Mucosa of stomach (tissue), 1 donor: Measurements from ENCODE around the gene HSPB2.
"Not testable (repeated sequence)": the region's sequence is repeated elsewhere in the genome, so short reads cannot be mapped to it uniquely, and the experiment has no call there.

Experiments used
- H3K27me3 ChIP-seq: one replicate; pipeline ENCODE4 v1.7.0; 2013; ENCODE audit warnings: mild to moderate bottlenecking, low read length; ENCODE audit not compliant: control insufficient read depth, insufficient read depth
- H3K36me3 ChIP-seq: one replicate; pipeline ENCODE4 v1.7.0; 2013; ENCODE audit warnings: low read length; ENCODE audit not compliant: control insufficient read depth, insufficient read depth
- H3K4me1 ChIP-seq: one replicate; pipeline ENCODE4 v1.7.0; 2013; ENCODE audit warnings: mild to moderate bottlenecking, low read length; ENCODE audit not compliant: control insufficient read depth, insufficient read depth
- H3K4me3 ChIP-seq: one replicate; pipeline ENCODE4 v1.7.0; 2013; ENCODE audit warnings: low read length
- H3K9ac ChIP-seq: one replicate; pipeline ENCODE4 v1.7.0; 2013; ENCODE audit warnings: mild to moderate bottlenecking, low read length, moderate library complexity
- H3K9me3 ChIP-seq: one replicate; pipeline ENCODE4 v1.7.0; 2013; ENCODE audit warnings: mild to moderate bottlenecking, low read length, moderate library complexity; ENCODE audit not compliant: control insufficient read depth
- donor health status: Pancreatic carcinoma.

The HSPB2 gene

DNA sequence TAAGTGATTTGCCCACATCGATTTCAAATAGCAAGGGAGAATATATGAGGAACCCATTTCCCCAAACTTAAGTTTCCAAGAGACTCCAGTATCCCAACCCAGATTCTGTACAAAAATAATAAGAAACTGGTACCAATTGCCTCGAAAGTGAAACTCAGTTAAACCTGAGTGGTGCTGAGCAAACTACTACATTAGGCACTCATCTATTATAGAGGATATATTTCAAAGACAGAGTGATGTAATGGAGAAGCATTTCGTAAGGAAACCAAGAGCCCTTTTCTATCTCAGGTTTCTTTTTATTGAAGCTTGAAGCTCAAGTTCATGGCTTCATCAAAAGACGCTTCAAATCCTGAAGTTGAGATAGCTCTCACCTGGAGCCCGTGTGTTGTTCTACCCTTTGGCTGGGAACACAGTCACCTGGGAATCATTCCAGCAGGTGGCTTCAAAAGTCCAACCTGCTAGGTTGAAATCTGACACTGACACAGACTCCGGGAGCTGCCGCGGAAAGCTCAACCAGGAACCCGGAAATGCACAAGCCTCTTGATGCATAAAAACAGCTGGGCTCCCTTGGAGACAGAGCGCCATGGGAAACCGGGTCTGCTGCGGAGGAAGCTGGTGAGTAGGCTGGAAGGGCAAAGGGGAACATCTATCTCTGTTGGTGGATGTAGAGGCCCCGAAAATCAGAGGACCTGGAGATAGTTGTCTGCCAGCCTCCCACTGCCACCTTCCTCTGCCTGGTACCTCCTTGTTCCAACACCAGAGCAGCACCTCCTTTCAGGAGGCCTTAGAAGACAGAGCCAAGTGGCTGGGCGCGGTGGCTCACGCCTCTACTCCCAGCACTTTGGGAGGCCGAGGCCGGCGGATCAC, 6.1 kb downstream of the HSPB2 start, which contains the start of gene C11orf52:
TSS of gene C11orf52 (plus strand) at position 524 of the 867 bp plus-strand sequence. CDS start at position 584, 60 bp downstream.
- peaks cover 16% of the 10 kb centered on the region for H3K4me1 ChIP-seq
- no peaks in the 10 kb centered on the region for H3K36me3 ChIP-seq
- H3K27me3 ChIP-seq: no peaks in the 10 kb centered on the region
- H3K9me3 ChIP-seq: no peaks in the 10 kb centered on the region
- H3K9ac ChIP-seq: peak within 1 kb of the TSS; percentile 63
- H3K4me3 ChIP-seq: peak within 1 kb of the TSS; percentile 1

DNA sequence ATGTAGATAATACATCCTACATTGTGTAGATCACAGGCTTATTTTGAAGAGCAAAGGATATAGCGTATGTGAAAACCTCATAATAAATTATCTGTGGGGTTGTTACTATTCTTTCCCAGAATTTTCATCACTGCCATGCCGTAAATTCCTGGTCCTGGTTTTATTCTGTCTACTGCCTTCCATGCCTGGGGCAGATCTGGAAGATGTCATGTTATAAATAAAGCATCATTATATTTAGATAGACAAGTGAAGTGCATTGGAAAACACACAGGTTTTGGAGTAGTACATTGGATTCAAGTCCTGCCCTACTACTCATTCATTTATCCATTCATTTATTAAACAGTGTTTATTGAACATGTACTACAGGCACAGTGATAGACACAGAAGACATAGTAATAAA, 8.4 kb downstream of the HSPB2 start:
- no peak overlapping the region for H3K4me3 ChIP-seq
- H3K4me1 ChIP-seq: peaks cover 32% of the 10 kb centered on the region
- no peaks in the 10 kb centered on the region for H3K27me3 ChIP-seq

DNA sequence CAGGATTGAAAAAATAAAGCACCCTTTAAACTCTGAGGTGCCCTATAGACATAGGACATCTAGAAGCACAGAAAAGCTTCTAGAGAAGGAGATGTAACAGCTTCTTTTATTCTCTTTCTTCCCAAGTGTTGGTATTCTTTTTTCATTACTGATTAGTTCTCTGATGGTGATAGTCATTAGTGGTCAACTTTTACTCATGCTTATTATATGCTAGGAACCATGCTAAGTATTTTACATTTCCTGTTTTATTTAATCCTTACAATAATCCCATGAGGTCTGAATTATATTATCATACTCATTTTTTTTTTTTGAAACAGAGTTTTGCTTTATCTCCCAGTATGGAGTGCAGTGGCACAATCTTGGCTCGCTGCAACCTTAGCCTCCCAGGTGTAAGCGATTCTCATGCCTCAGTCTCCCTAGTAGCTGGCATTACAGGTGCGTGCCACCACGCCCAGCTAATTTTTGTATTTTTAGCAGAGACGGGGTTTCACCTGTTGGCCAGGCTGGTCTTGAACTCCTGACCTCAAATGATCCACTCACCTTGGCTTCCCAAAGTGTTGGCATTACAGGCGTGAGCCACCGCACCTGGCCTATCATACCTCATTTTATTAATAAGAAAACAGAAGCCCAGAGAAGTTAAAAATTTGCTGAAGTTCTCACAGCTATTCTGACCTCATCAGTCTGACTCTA, 9.2 kb downstream of the HSPB2 start:
- peaks cover 40% of the 10 kb centered on the region for H3K4me1 ChIP-seq

More for the DNA sequence above, 8.4 kb downstream of the HSPB2 start:
- Histone ChIP-seq H3K9me3 (no peaks in the 10 kb centered on the region), H3K36me3 (no peaks in the 10 kb centered on the region), H3K9ac (no peak overlapping the region)

DNA sequence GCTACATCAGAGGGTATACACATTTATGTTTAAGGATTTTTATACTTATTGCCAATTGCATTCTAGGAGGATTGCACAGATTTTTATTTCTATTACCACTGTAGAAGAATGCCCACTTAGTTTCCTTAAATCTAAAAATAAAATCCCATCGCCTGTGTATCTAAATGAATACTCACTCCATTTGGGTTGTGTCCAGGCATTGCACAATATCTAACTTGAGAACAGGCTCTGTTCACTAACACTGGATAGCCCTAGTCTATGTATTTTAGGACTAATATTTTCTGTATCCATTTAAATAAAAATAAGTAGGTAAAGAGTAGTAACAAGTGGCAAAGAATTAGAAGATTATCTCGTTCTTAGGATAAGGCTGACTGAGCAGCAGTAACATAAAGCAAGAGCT, 10.3 kb downstream of the HSPB2 start:
- H3K27me3 ChIP-seq: no peaks in the 10 kb centered on the region
- H3K4me3 ChIP-seq: no peak overlapping the region
- H3K36me3 ChIP-seq: no peaks in the 10 kb centered on the region
- peak overlapping the region; percentile 22 for H3K9ac ChIP-seq
- H3K4me1 ChIP-seq: peaks cover 46% of the 10 kb centered on the region
- no peaks in the 10 kb centered on the region for H3K9me3 ChIP-seq

More for the DNA sequence above, 9.2 kb downstream of the HSPB2 start:
- no peaks in the 10 kb centered on the region for H3K9me3 ChIP-seq
- H3K27me3 ChIP-seq: no peaks in the 10 kb centered on the region
- H3K36me3 ChIP-seq: no peaks in the 10 kb centered on the region
- H3K4me3 ChIP-seq: no peak overlapping the region
- no peak overlapping the region for H3K9ac ChIP-seq

- no peaks in the 10 kb centered on the region for H3K9me3 ChIP-seq
- H3K27me3 ChIP-seq: no peaks in the 10 kb centered on the region
- no peak overlapping the region for H3K4me3 ChIP-seq
- H3K9ac ChIP-seq: peak overlapping the region; percentile 22
- peaks cover 46% of the 10 kb centered on the region for H3K4me1 ChIP-seq
- H3K36me3 ChIP-seq: no peaks in the 10 kb centered on the region
Observed at GRCh38 chr11:111923351-111923788, 10.8 kb downstream of the HSPB2 start.

GRCh38 chr11:111923951-111924350, 11.4 kb downstream of the HSPB2 start:
- Histone ChIP-seq H3K4me1 (peaks cover 46% of the 10 kb centered on the region), H3K27me3 (no peaks in the 10 kb centered on the region), H3K9ac (peak overlapping the region; percentile 22), H3K9me3 (no peaks in the 10 kb centered on the region), H3K4me3 (no peak overlapping the region), H3K36me3 (no peaks in the 10 kb centered on the region)

DNA sequence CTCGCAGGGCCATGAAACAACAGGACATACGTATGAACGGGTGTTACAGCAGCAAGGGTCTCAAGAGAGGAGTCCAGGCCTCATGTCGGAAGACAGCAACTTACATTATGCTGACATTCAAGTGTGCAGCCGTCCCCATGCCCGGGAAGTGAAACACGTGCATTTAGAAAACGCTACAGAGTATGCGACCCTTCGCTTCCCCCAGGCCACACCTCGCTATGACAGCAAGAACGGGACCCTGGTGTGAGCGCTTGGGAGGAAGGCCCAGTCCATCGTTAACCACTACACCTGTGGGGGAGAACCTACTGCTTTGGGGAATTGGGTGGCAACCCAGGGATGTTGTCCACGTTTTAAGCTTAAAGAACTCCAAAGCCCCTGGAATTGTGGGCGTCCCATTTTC, 13.4 kb downstream of the HSPB2 start:
- no peaks in the 10 kb centered on the region for H3K9me3 ChIP-seq
- no peak overlapping the region for H3K4me3 ChIP-seq
- peak overlapping the region; percentile 72 for H3K9ac ChIP-seq
- H3K27me3 ChIP-seq: no peaks in the 10 kb centered on the region
- peaks cover 41% of the 10 kb centered on the region for H3K4me1 ChIP-seq
- H3K36me3 ChIP-seq: no peaks in the 10 kb centered on the region

DNA sequence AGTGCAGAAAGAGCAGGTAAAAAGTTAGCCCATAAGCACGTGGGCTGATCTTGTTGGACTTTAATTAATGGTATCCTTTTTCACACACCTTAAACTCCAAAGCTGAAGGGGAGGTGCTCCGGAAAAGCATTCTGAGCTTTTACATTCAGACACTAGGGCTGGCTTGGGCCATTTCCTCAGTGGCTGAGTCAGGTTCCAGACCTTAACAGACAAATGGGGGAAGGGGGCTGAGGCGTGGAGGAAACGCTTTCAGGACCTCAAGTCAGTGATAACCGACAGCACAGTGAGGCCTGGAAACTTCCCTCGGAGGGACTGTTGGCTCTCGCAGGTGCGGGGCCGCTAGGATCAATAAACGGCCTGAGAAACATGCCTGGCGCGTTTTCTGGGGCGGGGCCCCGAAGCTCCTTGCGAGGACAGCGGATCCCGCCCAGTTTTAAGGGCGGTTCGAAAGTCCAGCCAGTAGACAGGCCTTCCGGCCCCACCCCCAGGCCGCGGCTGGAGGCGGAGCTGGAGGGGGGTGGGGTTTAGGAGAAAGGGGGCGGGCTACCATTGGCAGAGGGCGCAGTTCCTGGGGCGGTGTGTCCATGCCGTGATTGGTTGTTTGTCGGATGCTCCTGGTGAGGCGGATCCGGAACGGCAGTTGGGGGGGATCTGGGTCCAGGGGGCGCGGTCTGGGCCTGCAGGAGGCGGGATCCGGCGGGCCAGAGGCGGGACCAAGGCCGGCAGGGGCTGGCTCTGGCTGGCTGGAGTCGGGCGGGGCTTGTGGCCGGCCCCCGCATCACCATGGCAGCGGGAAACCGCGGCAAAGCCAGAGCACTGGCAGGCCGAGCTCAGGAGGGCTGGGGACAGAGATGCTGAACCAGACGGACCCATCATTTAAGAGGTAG, 14.2 kb downstream of the HSPB2 start:
- Histone ChIP-seq H3K9me3 (no peaks in the 10 kb centered on the region), H3K27me3 (no peaks in the 10 kb centered on the region), H3K4me3 (peak overlapping the region; percentile 51), H3K9ac (peak overlapping the region; percentile 72), H3K4me1 (peaks cover 41% of the 10 kb centered on the region), H3K36me3 (no peaks in the 10 kb centered on the region)

- Histone ChIP-seq H3K4me1 (peaks cover 15% of the 10 kb centered on the region), H3K36me3 (no peaks in the 10 kb centered on the region), H3K4me3 (no peak overlapping the region), H3K9ac (no peak overlapping the region), H3K27me3 (no peaks in the 10 kb centered on the region), H3K9me3 (no peaks in the 10 kb centered on the region)
Observed at GRCh38 chr11:111930472-111930871, 17.9 kb downstream of the HSPB2 start.

DNA sequence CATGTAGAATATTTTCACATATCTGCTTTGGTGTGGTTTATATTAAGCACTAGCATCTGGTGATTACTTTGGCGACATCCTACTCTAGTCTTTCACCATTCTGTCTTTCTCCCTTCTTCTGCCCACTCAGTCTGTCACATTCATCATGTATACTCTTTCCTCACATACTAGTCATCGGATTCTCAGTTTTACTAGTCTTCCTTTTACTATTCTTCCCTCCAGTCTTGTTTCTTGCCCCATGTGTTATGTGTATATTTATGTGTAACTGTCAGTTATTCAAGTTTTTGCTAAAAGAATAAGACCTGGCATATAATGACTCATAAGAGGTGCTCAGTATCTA, 20.0 kb downstream of the HSPB2 start:
- Histone ChIP-seq H3K9me3 (no peaks in the 10 kb centered on the region), H3K9ac (no peak overlapping the region), H3K27me3 (no peaks in the 10 kb centered on the region), H3K4me3 (no peak overlapping the region), H3K4me1 (peaks cover 7% of the 10 kb centered on the region), H3K36me3 (no peaks in the 10 kb centered on the region)

DNA sequence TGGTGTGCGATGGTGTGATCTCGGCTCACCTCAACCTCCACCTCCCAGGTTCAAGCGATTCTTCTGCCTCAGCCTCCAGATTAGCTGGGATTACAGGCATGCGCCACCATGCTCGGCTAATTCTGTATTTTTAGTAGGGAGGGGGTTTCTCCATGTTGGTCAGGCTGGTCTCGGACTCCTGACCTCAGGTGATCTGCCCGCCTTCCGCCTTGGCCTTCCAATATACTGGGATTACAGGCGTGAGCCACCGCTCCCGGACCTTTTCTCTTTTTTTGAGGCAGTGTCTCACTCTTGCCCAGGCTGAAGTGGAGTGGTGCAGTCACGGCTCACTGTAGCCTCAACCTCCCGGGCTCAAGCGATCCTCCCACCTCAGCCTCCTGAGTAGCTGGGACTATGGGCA, 20.6 kb downstream of the HSPB2 start:
- H3K36me3 ChIP-seq, H3K4me1 ChIP-seq, H3K27me3 ChIP-seq, H3K4me3 ChIP-seq, H3K9ac ChIP-seq, H3K9me3 ChIP-seq: not testable (repeated sequence)
